NCI-H1092 (cell line): Measurements from ENCODE around the gene LRP1-AS.
"Not testable (repeated sequence)": the region's sequence is repeated elsewhere in the genome, so short reads cannot be mapped to it uniquely, and the experiment has no call there.

Experiments used
- DNase-seq: peaks from one replicate; lab custom pipeline; 2025; lab: John Stamatoyannopoulos, UW

LRP1-AS gene

GRCh38 chr12:57139796-57140649, 7.4 kb downstream of the LRP1-AS start:
- DNase-seq = no peak

- no peak for DNase-seq
Observed at GRCh38 chr12:57138526-57139272, 8.7 kb downstream of the LRP1-AS start.

DNA sequence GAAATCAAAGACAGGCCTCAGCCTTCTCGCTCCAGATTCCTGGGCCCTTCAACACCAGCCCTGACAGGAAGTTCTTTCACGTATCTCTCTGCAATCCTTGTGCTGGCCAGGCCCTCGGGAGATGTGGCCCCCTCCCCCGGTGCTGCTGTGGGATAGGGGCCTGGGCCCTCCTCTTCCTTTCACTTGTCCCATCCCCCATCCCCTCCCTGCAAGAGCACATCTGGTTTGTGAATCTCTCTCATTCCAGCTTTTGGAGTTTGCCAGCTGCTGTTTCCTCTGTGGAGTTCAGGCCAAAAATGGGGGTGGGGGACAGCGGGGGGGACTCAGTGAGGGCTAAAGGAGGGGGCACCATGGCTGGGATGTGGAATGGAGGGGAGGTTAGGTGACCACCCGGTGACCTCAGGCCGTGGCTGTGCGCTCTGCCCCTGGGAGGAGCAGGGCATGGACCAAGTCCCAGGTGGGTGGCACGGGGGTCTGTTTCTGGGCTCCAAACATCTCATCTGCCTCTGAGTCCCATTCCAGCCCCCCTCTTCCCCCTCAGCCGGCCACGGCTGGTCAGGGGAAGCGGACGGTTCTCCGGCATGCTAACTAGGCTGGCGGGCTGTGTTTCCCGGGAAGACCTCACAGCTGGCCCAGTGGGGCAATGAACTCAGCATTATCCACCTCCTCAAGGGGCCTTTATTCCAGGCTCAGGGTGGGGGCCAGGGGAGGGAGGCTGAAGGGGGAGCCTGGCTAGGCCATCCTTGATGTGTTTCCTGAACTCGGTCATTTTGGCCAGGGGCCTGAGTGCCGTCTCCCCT, 11.7 kb downstream of the LRP1-AS start:
- DNase-seq = no peak

DNA sequence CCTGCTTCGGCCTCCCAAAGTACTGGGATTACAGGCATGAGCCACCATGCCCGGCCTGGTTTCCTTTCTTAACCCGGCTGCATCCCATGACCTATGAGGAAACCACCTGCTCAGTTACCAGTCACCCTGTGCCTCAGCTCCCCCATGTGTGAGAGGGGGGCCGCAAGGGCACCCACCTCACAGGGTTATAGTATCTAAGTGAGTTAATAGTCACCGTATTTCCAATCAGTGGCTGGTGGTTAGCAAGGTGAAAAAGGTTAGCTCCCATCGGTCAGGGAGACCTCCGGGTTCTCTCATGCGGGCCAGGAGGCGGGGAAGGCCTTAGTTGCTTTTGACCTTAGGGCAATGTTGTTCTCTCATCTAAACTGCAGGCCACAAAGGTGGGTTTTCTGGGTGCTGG, 12.5 kb downstream of the LRP1-AS start:
- DNase-seq = no peak

- DNase-seq = no peak
Observed at GRCh38 chr12:57133916-57134315, 13.5 kb downstream of the LRP1-AS start.

DNA sequence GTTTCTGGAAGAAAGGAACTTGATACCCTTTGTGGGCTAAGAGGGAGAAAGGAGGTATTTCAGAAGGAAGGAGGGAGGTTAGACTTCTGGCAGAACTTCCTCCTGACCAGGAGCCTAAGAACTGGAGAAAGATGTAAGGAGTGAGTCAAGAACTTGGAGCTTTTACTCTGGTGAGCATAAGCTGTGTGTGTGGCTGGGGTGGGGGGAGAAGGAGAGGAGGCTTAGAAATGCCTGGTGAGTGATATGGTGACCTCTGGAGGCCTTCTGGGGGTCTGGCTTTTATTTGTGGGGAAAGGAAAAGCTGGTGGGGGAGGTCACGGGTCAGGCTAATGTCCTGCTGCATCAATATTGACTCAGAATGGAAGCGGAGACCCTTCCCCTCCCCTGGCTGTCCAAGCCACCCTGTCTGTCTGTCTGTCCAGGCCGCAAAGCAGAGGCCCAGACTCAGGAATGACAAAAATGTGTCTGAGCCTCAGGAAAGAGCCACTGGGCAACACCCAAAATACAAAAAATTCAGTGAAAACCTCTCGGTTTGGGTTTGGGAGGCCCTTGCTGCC, 14.3 kb downstream of the LRP1-AS start:
- DNase-seq = no peak

DNA sequence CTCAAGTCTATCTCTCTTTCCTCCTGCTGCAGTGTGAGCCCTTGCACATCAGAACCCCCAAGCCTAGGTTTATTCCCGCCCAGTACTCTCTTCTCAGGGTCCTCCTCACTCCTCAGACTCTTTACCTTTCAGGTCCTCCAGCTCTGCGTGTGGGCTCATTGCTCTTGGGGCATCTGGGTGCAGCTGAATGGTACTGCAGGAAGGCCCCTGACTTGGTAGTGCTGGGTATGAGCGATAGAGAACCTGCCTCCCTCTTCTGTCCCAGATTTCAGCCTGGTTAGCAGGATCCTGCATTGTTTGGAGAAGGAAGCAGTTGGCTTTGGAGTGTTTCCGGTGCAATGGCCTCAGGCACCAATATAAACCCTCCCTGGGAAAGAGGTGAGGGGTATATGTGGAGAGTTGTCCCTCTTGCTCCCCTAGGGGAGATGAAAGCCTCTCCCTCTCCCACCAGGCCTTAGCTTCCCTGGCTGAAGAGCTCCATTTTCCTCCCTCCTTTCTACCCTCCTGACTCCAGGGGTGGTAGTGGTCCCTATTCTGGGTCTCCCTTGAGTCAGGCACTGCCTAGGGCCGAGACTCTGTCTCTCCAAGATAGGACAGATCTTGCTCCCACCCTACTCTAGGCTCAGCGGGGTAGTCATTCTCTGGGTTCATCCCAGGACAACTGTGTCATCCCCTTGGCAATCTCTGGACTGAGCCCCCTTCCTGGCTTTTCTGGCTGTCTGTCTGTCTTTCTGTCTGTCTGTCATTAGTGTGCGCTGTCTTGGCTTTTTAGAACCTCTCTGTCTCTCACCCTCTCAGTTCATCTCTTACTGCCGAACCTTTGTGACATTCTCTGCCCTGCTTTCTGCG, 15.3 kb downstream of the LRP1-AS start:
- no peak for DNase-seq

GRCh38 chr12:57130941-57131340, 16.5 kb downstream of the LRP1-AS start:
- DNase-seq = no peak

- no peak for DNase-seq
Observed at GRCh38 chr12:57129889-57130288, 17.5 kb downstream of the LRP1-AS start.

GRCh38 chr12:57129321-57129842, 18.0 kb downstream of the LRP1-AS start:
- DNase-seq = no peak

DNA sequence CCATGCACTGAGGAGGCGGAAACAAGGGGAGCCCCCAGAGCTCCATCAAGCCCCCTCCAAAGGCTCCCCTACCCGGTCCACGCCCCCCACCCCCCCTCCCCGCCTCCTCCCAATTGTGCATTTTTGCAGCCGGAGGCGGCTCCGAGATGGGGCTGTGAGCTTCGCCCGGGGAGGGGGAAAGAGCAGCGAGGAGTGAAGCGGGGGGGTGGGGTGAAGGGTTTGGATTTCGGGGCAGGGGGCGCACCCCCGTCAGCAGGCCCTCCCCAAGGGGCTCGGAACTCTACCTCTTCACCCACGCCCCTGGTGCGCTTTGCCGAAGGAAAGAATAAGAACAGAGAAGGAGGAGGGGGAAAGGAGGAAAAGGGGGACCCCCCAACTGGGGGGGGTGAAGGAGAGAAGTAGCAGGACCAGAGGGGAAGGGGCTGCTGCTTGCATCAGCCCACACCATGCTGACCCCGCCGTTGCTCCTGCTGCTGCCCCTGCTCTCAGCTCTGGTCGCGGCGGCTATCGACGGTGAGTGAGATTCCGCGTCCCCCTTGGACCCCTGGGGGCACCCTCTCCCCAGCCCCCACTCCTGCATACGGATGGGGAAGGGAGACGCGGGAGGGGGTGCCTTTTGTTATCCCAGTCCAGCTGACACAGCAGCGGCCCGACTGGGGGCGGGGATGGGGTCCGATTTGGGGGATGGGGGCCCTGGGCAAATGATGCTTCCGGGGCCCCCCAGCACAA, 18.7 kb downstream of the LRP1-AS start:
- DNase-seq = no peak

- DNase-seq = peak; percentile 51
Observed at GRCh38 chr12:57127726-57128518, 19.5 kb downstream of the LRP1-AS start, which contains the start of gene LRP1. LRP1 (plus strand) TSS chr12:57128483; CDS start chr12:57128965, 482 bp downstream.

- no peak for DNase-seq
Observed at GRCh38 chr12:57127101-57127725, 20.2 kb downstream of the LRP1-AS start.

GRCh38 chr12:57126561-57126960, 20.9 kb downstream of the LRP1-AS start:
- DNase-seq = no peak

DNA sequence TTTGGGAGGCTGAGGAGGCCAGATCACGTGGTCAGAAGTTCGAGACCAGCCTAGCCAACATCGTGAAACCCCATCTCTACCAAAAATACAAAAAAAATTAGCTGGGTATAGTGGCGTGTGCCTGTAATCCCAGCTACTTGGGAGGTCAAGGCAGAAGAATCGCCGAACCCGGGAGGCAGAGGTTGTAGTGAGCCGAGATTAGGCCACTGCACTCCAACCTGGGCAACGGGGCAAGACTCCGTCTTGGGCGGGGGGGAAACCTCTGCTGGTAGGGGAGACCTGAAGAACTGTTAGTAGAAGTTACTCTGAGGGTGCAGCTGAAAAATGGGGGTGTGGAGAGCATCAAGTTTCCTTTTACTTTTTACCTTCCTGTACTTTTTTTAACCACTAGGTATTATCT, 21.4 kb downstream of the LRP1-AS start:
- no peak for DNase-seq

GRCh38 chr12:57124261-57124877, 23.1 kb downstream of the LRP1-AS start:
- peak; percentile 42 for DNase-seq

DNA sequence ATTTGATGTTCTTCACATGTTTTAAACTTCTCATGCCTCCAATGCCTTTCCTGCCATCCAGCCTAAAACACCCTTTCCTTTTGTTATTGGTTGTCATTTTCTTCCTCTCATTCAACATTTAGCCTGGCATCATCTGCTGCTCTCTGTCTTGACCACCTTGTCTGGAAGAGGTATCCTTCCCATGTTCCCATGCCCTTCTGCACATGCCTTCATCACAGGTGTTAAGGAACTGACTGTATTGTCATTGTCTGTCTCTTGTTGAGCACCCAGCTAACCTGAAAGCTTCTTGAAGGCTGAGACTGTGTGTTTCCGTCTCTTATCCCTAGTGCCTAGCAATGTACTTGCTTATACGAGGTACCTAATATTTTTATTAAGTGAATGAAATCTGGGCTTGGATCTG, 23.6 kb downstream of the LRP1-AS start:
- no peak for DNase-seq

DNA sequence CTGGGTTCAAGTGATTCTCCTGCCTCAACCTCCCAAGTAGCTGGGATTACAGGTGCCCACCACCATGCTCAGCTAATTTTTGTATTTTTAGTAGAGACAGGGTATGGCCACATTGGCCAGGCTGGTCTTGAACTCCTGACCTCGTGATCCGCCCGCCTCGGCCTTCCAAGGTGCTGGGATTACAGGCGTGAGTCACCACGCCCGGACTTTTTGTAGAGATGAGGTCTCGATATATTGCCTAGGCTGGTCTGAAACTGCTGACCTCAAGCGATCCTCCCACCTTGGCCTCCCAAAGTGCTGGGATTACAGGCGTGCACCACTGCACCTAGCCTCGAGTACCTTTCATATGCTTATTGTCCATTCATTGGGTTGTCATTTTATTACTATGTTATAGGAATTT, 26.7 kb downstream of the LRP1-AS start:
- not testable (repeated sequence) for DNase-seq
